HT1080 (cell line): Measurements from ENCODE around the gene NOTO. TPM values are rescaled to one million over a fixed set of nuclear protein-coding genes. Genes with fewer than 3 reads are reported as not detected.
A peak's percentile ranks its signal among the peaks of the same experiment; 100 is the strongest.
"Not testable (repeated sequence)": the region's sequence is repeated elsewhere in the genome, so short reads cannot be mapped to it uniquely, and the experiment has no call there.

ENCODE experiments used
- DNase-seq: peaks from one replicate; pipeline ENCODE4 v3.0.0-alpha.2; 2015; ENCODE audit warnings: low read depth
- polyA plus RNA-seq, 2 experiments: library from polyadenylated mRNA; depleted of rRNA; stranded (reverse); fragments of >200 nt; gene quantifications; 2 replicates each; pipeline ENCODE4 v1.2.3, GENCODE V29; 2015
- total RNA-seq: library from RNA; depleted of rRNA; stranded (reverse); fragments of >200 nt; shearing (Covaris generic); gene quantifications from 2 replicates; pipeline ENCODE4 v1.2.3, GENCODE V29; 2014; rRNA removed

Gene NOTO, protein sequence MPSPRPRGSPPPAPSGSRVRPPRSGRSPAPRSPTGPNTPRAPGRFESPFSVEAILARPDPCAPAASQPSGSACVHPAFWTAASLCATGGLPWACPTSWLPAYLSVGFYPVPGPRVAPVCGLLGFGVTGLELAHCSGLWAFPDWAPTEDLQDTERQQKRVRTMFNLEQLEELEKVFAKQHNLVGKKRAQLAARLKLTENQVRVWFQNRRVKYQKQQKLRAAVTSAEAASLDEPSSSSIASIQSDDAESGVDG
- not detected in 2 replicates for total RNA-seq
- polyA plus RNA-seq (2015; cell fraction: cytosol; rRNA removed): not detected in 2 replicates
- not detected in 2 replicates for polyA plus RNA-seq (2015; cell fraction: nucleus; rRNA removed)

DNA sequence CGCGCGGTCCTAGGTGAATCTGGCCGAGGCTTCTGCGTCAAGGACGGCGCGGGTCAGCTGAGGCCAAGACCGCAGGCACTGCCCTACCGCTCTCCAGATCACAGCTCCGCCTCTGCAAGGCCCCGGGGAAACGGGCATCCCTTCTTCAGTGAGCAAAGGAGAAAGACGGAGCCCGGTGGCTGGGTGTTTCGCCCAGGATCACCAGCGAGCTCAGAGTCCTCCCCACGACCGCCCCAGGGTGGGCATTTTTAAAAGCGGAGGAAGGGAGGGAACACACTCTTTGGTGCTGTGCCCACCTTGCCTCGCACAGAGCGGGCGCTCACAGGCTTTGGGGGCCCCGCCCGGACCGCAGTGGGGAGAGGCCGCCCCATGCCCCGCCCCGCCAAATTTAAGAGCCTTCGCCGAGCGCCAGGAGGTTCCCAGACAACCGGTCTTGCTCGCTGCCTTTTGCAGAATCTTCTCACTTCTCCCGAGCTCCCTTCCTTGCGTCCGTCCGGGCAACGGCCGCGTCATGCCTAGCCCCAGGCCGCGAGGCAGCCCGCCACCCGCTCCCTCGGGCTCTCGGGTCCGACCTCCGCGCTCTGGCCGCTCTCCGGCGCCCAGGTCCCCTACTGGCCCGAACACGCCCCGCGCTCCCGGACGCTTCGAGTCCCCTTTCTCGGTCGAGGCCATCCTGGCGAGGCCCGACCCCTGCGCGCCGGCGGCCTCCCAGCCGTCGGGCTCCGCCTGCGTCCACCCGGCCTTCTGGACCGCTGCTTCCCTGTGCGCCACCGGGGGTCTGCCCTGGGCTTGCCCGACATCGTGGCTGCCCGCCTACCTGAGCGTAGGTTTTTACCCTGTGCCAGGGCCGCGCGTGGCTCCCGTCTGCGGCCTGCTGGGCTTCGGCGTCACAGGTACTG lies at the start of gene NOTO:
Gene NOTO (plus strand): TSS at position 419 of the 899 bp plus-strand sequence. CDS start 93 bp downstream, at position 512.
- DNase-seq: no peak

DNA sequence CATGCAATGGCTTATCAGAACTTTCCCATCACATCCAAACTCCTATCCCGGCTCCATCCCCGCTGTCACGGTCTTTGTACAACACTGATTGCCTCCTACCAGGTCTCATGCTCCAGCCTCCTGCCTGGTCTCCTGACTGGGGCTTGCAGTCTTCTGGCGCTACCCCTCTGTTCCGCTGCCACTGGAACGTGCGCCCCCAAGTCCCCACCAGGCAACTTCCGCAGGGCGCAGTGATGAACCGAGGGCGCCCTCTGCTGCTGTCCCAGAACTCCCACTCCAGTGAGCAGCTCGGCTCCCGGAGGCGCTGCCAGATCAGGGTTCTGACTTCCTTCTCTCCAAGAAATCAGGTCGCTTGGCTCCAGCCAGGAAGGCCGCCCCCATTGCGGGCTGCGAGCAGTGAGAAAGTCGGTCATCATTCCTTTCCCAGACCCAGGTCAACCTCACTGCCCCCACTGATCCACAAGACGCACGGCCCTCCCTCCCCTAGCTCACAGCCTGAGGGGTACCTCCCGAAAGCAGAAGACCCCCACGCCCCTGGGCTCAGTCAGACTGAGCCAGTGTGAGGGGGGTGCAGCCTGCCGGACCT lies 45.7 kb upstream of the NOTO start:
- peak; percentile 63 for DNase-seq

DNA sequence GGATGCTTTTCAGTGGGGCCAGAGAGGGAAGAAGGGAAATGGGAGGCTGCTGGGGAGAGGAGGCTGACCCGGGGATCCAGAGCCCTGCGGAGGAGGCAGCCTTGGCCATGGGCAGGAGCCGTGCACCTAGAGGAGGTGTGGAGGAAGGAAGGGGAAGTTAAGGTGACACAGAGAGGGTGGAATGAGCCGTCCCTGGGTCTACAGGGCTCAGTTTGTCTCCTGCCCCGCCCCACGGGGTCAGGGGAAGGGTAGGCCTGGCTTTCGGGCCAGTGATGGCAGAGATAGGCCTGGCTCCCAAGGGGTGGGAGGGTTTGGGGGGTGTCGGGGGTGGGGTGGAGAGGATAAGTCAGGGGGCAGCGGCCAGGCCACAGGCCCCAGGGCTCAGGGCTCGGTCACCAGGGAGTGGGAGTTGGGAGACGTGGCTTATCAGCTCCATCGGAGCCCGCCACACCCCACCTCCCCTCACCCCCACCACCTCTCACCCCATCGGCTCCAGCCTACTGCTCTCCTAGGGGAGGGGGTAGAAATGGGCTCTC lies 39.5 kb upstream of the NOTO start:
- DNase-seq: no peak

DNA sequence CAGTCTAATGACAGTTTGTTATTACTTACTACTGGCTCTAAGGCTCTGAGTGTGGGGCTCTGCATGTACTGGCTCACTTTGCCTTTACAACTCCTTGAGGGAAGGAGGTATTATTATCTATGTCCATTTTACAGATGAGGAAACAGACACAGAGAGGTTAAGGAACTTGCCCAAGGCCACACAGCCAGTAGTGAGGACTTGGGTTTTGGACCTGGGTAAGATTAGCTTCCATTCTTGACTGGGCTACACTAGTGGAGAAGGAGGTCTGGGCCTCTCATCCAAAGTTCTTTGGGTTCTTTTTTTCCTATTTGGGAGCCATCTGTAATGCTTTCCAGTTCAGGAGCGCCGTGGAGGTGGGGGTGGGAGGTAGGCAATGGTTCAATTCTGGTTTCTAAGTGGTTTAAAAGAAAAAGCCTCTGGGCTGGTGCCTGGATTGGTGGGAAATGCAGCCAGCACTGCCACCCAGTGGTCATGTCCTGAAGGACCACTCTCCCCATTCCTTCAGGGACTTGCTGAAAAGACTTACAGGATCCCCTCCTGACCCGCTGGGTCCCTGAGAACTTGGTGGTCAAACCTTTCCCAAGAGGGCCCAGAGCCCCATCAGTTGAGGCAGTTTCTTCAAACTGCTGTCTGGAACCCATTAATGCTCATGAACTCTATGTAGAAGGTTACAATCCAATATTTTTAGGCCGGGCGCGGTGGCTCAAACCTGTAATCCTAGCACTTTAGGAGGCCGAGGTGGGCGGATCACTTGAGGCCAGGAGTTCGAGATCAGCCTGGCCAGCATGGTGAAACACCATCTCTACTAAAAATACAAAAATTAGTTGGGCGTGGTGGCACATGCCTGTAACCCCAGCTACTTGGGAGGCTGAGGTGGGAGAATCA lies 38.6 kb upstream of the NOTO start:
- DNase-seq: peak; percentile 80

DNA sequence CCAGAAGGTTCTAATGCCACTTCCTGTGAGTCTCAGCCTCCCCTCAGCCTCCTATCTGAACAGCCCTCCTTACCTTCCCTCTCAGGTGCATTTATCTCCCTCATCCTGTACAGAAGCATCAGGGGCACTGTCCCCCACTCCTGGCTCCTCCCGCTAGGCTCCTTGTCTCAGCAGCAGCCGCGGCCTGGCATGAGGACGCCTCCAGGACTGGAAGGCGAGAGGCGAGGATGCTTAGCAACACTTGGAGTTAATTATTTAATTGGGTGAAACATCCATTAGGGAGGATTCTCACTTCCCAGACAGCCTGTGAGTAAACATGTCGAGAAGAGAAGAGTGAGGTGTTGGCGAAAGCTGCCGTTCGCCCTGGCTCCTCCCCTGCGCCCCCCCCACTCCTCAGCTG lies 36.4 kb upstream of the NOTO start:
- not testable (repeated sequence) for DNase-seq

- not testable (repeated sequence) for DNase-seq
Measured at GRCh38 chr2:73166813-73167212, 35.6 kb upstream of the NOTO start.

- DNase-seq: not testable (repeated sequence)
Measured at GRCh38 chr2:73168348-73168747, 34.0 kb upstream of the NOTO start.

GRCh38 chr2:73170341-73170740 lies 32.0 kb upstream of the NOTO start:
- not testable (repeated sequence) for DNase-seq

DNA sequence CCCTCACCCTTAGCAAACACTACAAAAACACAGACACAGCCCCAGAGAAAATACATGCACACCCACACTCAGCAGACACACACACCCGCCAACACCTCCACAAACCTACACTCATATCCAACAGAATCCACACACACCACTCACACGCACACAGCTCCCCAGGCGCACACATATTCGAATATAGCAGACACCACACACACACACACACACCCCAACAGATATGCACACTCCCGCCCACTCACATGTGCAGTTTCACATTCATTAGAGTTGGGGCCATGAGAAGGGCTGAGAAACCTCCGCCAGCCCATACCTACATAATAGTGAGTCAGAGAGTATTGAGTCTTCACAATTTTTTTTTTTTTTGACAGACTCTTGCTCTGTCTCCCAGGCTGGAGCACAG lies 29.4 kb upstream of the NOTO start:
- DNase-seq: peak; percentile 50

DNA sequence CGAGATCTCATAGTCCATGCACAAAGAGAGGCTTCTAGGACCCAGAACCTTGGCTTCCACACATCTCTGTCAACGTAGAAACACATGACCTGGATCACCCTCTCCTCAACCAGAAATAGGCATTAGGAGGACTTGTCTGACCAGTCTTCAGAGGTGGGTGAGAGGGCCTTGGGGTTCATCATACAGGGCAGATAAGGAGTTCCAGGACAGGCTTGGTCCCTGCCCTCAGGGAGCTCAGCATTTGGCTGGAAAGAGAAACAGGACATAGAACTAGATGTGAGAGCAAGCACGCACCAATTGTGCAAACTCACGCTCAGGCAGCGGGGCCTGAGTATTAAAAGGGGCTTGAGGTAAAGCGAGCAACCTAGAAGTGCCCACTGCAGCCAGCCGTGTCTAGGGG lies 28.6 kb upstream of the NOTO start:
- no peak for DNase-seq

DNA sequence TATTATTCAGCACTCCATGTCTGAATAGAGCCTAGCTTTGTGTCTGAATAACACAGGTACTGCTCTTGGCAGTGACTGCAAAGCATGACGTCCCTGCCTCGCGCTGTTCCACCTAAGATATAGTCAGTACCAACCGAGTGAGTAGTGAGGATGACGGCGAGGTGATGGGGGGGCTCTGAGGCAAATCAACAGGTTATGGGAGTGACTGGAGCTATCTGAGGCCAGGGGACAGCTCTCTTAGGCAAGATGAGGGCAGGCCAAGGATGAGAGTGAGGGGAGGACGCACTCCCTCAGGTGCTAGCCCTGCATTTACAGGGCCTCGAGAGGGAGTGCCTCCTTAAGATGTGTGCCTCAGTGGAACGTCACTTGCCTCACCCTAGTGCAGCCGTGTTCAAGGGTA lies 28.1 kb upstream of the NOTO start:
- no peak for DNase-seq

DNA sequence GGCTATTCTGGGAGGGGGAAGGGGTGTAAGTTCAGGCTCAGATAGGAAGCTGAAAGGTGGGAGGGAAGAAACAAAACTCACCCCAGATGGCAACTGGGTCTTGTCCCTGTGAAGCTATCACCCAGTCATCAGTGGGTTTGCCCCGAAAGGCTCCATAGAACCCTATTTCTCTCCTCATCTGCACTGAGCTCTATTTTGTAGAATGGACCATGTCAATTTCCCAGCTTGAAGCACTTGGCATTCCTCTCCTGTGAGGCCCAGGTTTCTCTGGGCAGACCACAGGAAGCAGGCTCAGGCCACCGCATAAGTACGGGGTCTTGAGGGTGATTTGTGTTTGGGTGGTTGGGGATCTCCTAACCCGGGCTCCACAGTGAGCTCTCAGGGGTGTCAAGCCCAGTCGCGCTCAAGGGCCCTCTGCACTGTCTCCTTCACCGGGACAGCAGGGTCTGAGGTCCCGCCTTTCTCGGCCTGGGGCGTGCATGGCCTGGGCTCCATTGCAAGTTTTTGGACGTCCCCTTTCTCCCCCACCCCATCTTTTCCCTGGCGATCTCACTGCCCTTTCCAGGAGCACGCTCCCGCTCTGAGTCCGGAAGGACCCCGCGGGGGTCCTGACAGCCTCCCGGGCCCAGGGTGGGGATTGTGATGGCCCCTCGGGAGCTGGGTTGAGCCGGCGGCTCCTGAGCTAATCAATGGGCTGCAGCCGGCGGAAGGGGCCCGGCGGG lies 27.3 kb upstream of the NOTO start:
- no peak for DNase-seq

- DNase-seq: no peak
Measured at GRCh38 chr2:73175663-73176204, 26.6 kb upstream of the NOTO start.

GRCh38 chr2:73176205-73176880 lies 26.0 kb upstream of the NOTO start:
- DNase-seq: no peak

- DNase-seq: peak; percentile 83
Measured at GRCh38 chr2:73176881-73177644, 25.3 kb upstream of the NOTO start.

DNA sequence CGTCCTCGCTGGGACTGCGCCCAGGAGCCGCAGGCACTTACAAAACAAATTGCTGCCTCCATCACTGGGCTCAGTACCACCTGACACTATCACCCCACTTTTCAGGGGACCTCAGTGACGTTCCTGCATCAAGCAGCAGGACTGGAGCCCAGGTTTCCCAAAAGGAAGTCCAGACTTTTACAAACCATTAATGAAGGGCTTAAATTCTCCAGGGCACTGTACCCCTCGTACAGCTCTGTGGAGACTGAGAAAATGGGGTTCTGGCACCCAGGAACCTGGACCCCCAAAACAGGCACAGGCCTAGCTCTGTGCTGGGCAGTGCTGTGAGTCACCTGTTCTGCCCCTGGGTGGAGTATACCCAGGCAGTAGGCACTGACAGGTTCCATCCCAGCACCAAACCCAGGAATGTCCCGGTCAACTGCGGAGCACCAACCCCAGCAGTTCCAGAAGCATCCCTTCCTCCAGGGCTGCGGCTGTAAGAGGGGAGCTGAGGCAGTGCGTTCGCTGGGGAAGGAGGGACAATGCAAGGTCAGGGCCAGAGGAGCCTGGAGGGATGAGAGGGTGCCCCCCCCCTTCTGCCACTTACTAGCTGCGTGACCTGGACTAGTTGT lies 24.6 kb upstream of the NOTO start:
- no peak for DNase-seq

- no peak for DNase-seq
Measured at GRCh38 chr2:73185965-73186364, 16.4 kb upstream of the NOTO start.

- DNase-seq: no peak
Measured at GRCh38 chr2:73187549-73187948, 14.8 kb upstream of the NOTO start.
